Measurements from ENCODE around the gene PNPO. TPM values are rescaled to one million over a fixed set of nuclear protein-coding genes. Genes with fewer than 3 reads are reported as not detected.

The PNPO gene
- polyA plus RNA-seq, 1 donor (not counting 4 experiments of a cell fraction or from before 2014, with no cell fraction given), result 35.5 TPM

DNA sequence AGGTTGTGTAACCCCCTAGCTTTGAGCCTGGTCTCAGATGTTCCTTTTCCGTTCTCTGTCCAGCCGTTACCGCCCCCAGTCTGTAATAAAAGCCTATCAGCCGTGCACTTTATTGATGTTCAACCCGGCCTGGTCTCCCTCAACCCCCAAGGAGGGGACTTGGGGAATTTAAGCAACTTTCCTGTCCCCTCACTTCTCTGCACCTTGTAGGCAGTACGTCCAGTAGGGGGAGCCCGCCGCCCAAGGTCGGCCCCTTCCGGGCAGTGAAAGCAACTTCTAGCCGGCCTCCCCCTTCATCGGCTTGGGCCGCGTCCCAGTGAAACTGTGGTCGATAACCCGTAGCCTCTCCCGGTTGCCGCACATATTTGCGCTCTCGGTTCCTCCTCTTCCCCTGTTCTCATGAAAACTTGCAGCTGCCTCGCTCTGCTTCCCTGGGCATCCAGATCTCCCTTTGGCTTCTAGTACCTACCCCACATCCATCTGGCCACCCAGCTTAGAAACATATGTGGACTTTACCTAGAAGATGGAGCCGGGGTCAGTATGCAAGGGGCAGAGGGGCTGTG lies 7.9 kb downstream of the PNPO start:
- DNase-seq (ENCODE audit: low read depth, low spot score), result no peak
- H3K4me2 ChIP-seq (ENCODE audit: control insufficient read depth, extremely low read depth, insufficient read depth, low read depth, low read length), result peak overlapping the region; percentile 76
- no peaks in the 10 kb centered on the region for H3K9me3 ChIP-seq (ENCODE audit: control insufficient read depth, low read depth, low read length)
- FAIRE-seq, result no peak
- H4K20me1 ChIP-seq (ENCODE audit: control insufficient read depth, extremely low read depth, insufficient read depth, low read length), result no peaks in the 10 kb centered on the region
- peak overlapping the region; percentile 52 for H3K27ac ChIP-seq (ENCODE audit: control insufficient read depth, insufficient read depth, low read length)
- TF ChIP-seq EZH2 (IDR thresholded peaks at IDR 0.05; ENCODE audit: low read length), result no peak
- TF ChIP-seq, protein P1, sequence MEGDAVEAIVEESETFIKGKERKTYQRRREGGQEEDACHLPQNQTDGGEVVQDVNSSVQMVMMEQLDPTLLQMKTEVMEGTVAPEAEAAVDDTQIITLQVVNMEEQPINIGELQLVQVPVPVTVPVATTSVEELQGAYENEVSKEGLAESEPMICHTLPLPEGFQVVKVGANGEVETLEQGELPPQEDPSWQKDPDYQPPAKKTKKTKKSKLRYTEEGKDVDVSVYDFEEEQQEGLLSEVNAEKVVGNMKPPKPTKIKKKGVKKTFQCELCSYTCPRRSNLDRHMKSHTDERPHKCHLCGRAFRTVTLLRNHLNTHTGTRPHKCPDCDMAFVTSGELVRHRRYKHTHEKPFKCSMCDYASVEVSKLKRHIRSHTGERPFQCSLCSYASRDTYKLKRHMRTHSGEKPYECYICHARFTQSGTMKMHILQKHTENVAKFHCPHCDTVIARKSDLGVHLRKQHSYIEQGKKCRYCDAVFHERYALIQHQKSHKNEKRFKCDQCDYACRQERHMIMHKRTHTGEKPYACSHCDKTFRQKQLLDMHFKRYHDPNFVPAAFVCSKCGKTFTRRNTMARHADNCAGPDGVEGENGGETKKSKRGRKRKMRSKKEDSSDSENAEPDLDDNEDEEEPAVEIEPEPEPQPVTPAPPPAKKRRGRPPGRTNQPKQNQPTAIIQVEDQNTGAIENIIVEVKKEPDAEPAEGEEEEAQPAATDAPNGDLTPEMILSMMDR (optimal IDR thresholded peaks at IDR 0.05 in 1 of 3, IDR thresholded peaks at IDR 0.05 in 1 of 3, conservative IDR thresholded peaks at IDR 0.05 in 1 of 3; ENCODE audit: extremely low read depth in 1 of 3, insufficient read depth in 2 of 3, low read length in 3 of 3), result peak; percentile 87 to 92 (median 89)
- peaks cover 26 to 46% of the 10 kb centered on the region in 2 experiments for H3K36me3 ChIP-seq (ENCODE audit: control insufficient read depth in 2 of 2, extremely low read depth in 1 of 2, insufficient read depth in 2 of 2, low read length in 2 of 2)
- no peaks in the 10 kb centered on the region for H3K27me3 ChIP-seq (ENCODE audit: control insufficient read depth, extremely low read depth, insufficient read depth, low read length)
- dilution Hi-C loops (cut with MboI; ENCODE audit: extremely low pct_ligation_motif_present, low sequenced_read_pairs), result no loop called here
- peak overlapping the region; percentile 86 for H2AFZ ChIP-seq (ENCODE audit: control insufficient read depth, low read length)
- H3K9ac ChIP-seq (ENCODE audit: control insufficient read depth, extremely low read depth, insufficient read depth, low read length), result peak overlapping the region; percentile 64
- H3K4me1 ChIP-seq (ENCODE audit: control insufficient read depth, extremely low read depth, insufficient read depth, low read length), result peaks cover 19% of the 10 kb centered on the region
- no peaks in the 10 kb centered on the region for H3K9me1 ChIP-seq (ENCODE audit: control insufficient read depth, extremely low read depth, insufficient read depth, low read length)
- H3K4me3 ChIP-seq (ENCODE audit: control insufficient read depth in 2 of 3, extremely low read depth in 1 of 3, insufficient read depth in 2 of 3, low read depth in 1 of 3, low read length in 3 of 3), result peak overlapping the region in 1 of 3 experiments; percentile 29
- H3K79me2 ChIP-seq (ENCODE audit: control insufficient read depth, insufficient read depth, low read length), result no peaks in the 10 kb centered on the region

DNA sequence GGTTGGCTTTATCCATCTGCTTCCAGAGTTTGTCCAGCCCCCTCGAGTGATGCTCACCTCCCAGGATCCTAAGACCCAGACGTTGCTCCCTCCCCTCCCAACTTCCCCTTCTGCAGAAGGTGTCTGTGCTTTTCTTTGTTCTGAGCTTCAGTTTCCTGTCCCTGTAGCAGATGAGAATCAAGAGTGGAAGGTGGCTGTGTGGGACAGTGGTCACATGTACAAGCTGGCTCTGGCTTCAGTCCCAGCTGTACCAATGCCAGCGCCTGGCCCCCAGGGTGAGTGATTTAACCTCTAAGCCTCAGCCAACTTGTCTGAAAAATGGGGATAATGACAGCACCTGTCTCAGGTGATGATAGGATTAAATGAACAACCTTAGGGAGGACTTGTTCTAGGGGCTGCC lies 8.6 kb downstream of the PNPO start:
- no peak for TF ChIP-seq EZH2 (IDR thresholded peaks at IDR 0.05; ENCODE audit: low read length)
- TF ChIP-seq, protein P1 (optimal IDR thresholded peaks at IDR 0.05 in 1 of 3, IDR thresholded peaks at IDR 0.05 in 1 of 3, conservative IDR thresholded peaks at IDR 0.05 in 1 of 3; ENCODE audit: extremely low read depth in 1 of 3, insufficient read depth in 2 of 3, low read length in 3 of 3), result no peak
- no peak for DNase-seq (ENCODE audit: low read depth, low spot score)
- H3K27me3 ChIP-seq (ENCODE audit: control insufficient read depth, extremely low read depth, insufficient read depth, low read length), result no peaks in the 10 kb centered on the region
- H3K4me2 ChIP-seq (ENCODE audit: control insufficient read depth, extremely low read depth, insufficient read depth, low read depth, low read length), result peak overlapping the region; percentile 76
- H2AFZ ChIP-seq (ENCODE audit: control insufficient read depth, low read length), result no peak overlapping the region
- peak overlapping the region; percentile 52 for H3K27ac ChIP-seq (ENCODE audit: control insufficient read depth, insufficient read depth, low read length)
- H3K36me3 ChIP-seq (ENCODE audit: control insufficient read depth in 2 of 2, extremely low read depth in 1 of 2, insufficient read depth in 2 of 2, low read length in 2 of 2), result peaks cover 20 to 39% of the 10 kb centered on the region in 2 experiments
- dilution Hi-C loops (cut with MboI; ENCODE audit: extremely low pct_ligation_motif_present, low sequenced_read_pairs), result no loop called here
- FAIRE-seq, result no peak
- no peaks in the 10 kb centered on the region for H4K20me1 ChIP-seq (ENCODE audit: control insufficient read depth, extremely low read depth, insufficient read depth, low read length)
- peaks cover 19% of the 10 kb centered on the region for H3K4me1 ChIP-seq (ENCODE audit: control insufficient read depth, extremely low read depth, insufficient read depth, low read length)
- H3K4me3 ChIP-seq (ENCODE audit: control insufficient read depth in 2 of 3, extremely low read depth in 1 of 3, insufficient read depth in 2 of 3, low read depth in 1 of 3, low read length in 3 of 3), result no peak overlapping the region
- H3K79me2 ChIP-seq (ENCODE audit: control insufficient read depth, insufficient read depth, low read length), result no peaks in the 10 kb centered on the region
- peak overlapping the region; percentile 64 for H3K9ac ChIP-seq (ENCODE audit: control insufficient read depth, extremely low read depth, insufficient read depth, low read length)
- H3K9me3 ChIP-seq (ENCODE audit: control insufficient read depth, low read depth, low read length), result no peaks in the 10 kb centered on the region
- no peaks in the 10 kb centered on the region for H3K9me1 ChIP-seq (ENCODE audit: control insufficient read depth, extremely low read depth, insufficient read depth, low read length)

Data from keratinocyte (primary cell).